MCF 10A (cell line): ENCODE data around the gene HDAC10. TPM values are rescaled to one million over a fixed set of nuclear protein-coding genes. Genes with fewer than 3 reads are reported as not detected.

Experiments
- BruUV-seq: library from RNA; stranded (reverse); fragments of 400-500 nt; replicated peaks from 2 replicates; lab custom pipeline; 2021; lab: Mats Ljungman, UMichigan
- CTCF ChIA-PET: fragments of 300-600 bp; sonication (Branson Sonifier 250); formaldehyde crosslinking; extraction: SDS; loops from one replicate; lab custom pipeline; 2021; ENCODE audit warnings: antibody characterized with exemption, inconsistent platforms; lab: Yijun Ruan, JAX
- POLR2A ChIA-PET: fragments of 300-600, 350-650 bp; sonication (Branson Sonifier 250); formaldehyde crosslinking; extraction: SDS; loops from one replicate; lab custom pipeline; 2020; ENCODE audit warnings: antibody characterized with exemption, inconsistent platforms; lab: Yijun Ruan, JAX
- DNase-seq: peaks from one replicate; pipeline ENCODE4 v3.0.0-alpha.2; 2018; ENCODE audit not compliant: unreplicated experiment
- H3K27ac Mint-ChIP-seq: one replicate; pipeline ENCODE4 v1.8.0; 2022; ENCODE audit warnings: mild to moderate bottlenecking, low read depth, mixed read lengths; ENCODE audit not compliant: unreplicated experiment
- H3K27me3 Mint-ChIP-seq: one replicate; pipeline ENCODE4 v1.8.0; 2022; ENCODE audit warnings: mixed read lengths; ENCODE audit not compliant: insufficient read depth, unreplicated experiment
- H3K36me3 Mint-ChIP-seq: one replicate; pipeline ENCODE4 v1.8.0; 2022; ENCODE audit warnings: mild to moderate bottlenecking, moderate library complexity, mixed read lengths; ENCODE audit not compliant: insufficient read depth, unreplicated experiment
- H3K4me1 Mint-ChIP-seq: one replicate; pipeline ENCODE4 v1.8.0; 2022; ENCODE audit warnings: mixed read lengths; ENCODE audit not compliant: insufficient read depth, unreplicated experiment
- H3K4me3 Mint-ChIP-seq: one replicate; pipeline ENCODE4 v1.8.0; 2022; ENCODE audit warnings: mild to moderate bottlenecking, moderate library complexity, mixed read lengths; ENCODE audit not compliant: unreplicated experiment
- H3K9me3 Mint-ChIP-seq: one replicate; pipeline ENCODE4 v1.8.0; 2022; ENCODE audit warnings: mixed read lengths; ENCODE audit not compliant: unreplicated experiment
- CTCF ChIP-seq: fragments of 200-600 bp; IDR thresholded peaks from one replicate; pipeline ENCODE4 v1.8.0; 2022; ENCODE audit warnings: antibody characterized with exemption, mild to moderate bottlenecking; ENCODE audit not compliant: unreplicated experiment
- intact Hi-C: fragments of 100-400 bp; cut with micrococcal nuclease; formaldehyde crosslinking; loops from 2 replicates; pipeline ENCODE4 v1.14.1; 2022
- total RNA-seq: library from RNA; stranded (reverse); gene quantifications from 2 replicates; pipeline ENCODE4 v1.2.3, GENCODE V29; 2022

Gene HDAC10
- total RNA-seq, 1 experiment from 2014 or later, result 27.5 TPM

- no peak within 1 kb of the TSS for H3K27ac Mint-ChIP-seq
- ChIA-PET CTCF (interaction anchor here (0.9 to 1.6 kb wide), 4 partner anchors 9 to 14 kb away, joined by 4 to 9 read pairs (median 6); no protein-coding TSS in a partner anchor), POLR2A (interaction anchor here (0.7 to 2.3 kb wide), 8 partner anchors 10 to 65 kb away, joined by 3 to 11 read pairs (median 5); partner anchors contain the start of genes DENND6B, HDAC10 and PLXNB2)
- H3K27me3 Mint-ChIP-seq, result no peaks in the 10 kb centered on the region
- no peaks in the 10 kb centered on the region for H3K36me3 Mint-ChIP-seq
- peak within 1 kb of the TSS; percentile 66 for H3K4me3 Mint-ChIP-seq
- TF ChIP-seq CTCF, result no peak
- no peaks in the 10 kb centered on the region for H3K9me3 Mint-ChIP-seq
- peaks cover 5% of the 10 kb centered on the region for H3K4me1 Mint-ChIP-seq
- intact Hi-C loops, result no loop called here
- no TSS peak for BruUV-seq
- DNase-seq, result no peak
These were observed 10.8 kb upstream of the HDAC10 start, which contains the start of gene MAPK12 for GRCh38 chr22:50261615-50262459. Gene MAPK12 (minus strand): TSS chr22:50261683. CDS start chr22:50261509, 174 bp downstream.

GRCh38 chr22:50260801-50261614 lies 9.9 kb upstream of the HDAC10 start:
- no peak overlapping the region for H3K27ac Mint-ChIP-seq
- no peaks in the 10 kb centered on the region for H3K27me3 Mint-ChIP-seq
- peaks cover 5% of the 10 kb centered on the region for H3K4me1 Mint-ChIP-seq
- no peaks in the 10 kb centered on the region for H3K36me3 Mint-ChIP-seq
- BruUV-seq, result no TSS peak
- DNase-seq, result peak; percentile 57
- no peaks in the 10 kb centered on the region for H3K9me3 Mint-ChIP-seq
- TF ChIP-seq CTCF, result no peak
- ChIA-PET CTCF (interaction anchor here (0.7 to 1.2 kb wide), 3 partner anchors 8 to 15 kb away, joined by 3 to 6 read pairs (median 6); no protein-coding TSS in a partner anchor), POLR2A (interaction anchor here (0.6 to 1.9 kb wide), 9 partner anchors 9 to 321 kb away, joined by 3 to 10 read pairs (median 3); partner anchors contain the start of genes CHKB, DENND6B, HDAC10 and PLXNB2)
- intact Hi-C loops, result no loop called here
- peak overlapping the region; percentile 61 for H3K4me3 Mint-ChIP-seq

GRCh38 chr22:50260434-50260800 lies 9.4 kb upstream of the HDAC10 start:
- Mint-ChIP-seq H3K27me3 (no peaks in the 10 kb centered on the region), H3K36me3 (no peaks in the 10 kb centered on the region), H3K27ac (no peak overlapping the region), H3K4me1 (peaks cover 5% of the 10 kb centered on the region), H3K9me3 (no peaks in the 10 kb centered on the region), H3K4me3 (peak overlapping the region; percentile 61)
- intact Hi-C loops, result no loop called here
- CTCF ChIA-PET, result interaction anchor here (0.6 to 1.2 kb wide), 3 partner anchors 9 to 16 kb away, joined by 3 to 6 read pairs (median 3); partner anchors contain the start of gene HDAC10
- no TSS peak for BruUV-seq
- POLR2A ChIA-PET, result interaction anchor here (0.6 to 1.9 kb wide), 7 partner anchors 8 to 322 kb away, joined by 3 to 10 read pairs (median 5); partner anchors contain the start of genes CHKB, DENND6B and PLXNB2
- no peak for TF ChIP-seq CTCF
- DNase-seq, result no peak
